CD4-positive, alpha-beta T cell treated with Interferon gamma for 1 hour (primary cell): Measurements from ENCODE around the gene GPATCH1.
A peak's percentile ranks its signal among the peaks of the same experiment; 100 is the strongest.
"Not testable (repeated sequence)": the region's sequence is repeated elsewhere in the genome, so short reads cannot be mapped to it uniquely, and the experiment has no call there.

Experiments
- DNase-seq: peaks from one replicate; pipeline ENCODE4 v3.0.0-alpha.2; 2020

Gene GPATCH1

DNA sequence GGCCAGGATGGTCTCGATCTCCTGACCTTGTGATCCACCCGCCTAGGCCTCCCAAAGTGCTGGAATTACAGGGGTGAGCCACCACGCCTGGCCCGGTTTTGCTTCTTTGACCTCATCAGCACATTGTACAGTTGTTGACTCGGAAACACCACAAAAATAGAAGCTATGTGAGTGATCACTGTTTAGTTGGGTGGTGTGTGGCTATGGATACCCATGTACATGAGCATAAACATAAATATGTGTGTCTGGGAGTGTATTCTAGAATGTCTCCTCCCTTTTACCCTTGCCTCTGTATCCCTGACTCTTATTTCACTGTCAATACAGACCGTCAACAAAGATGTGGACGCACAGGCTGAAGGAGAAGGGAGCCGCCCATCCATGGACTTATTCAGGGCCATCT is 36.5 kb downstream of the GPATCH1 start:
- no peak for DNase-seq

DNA sequence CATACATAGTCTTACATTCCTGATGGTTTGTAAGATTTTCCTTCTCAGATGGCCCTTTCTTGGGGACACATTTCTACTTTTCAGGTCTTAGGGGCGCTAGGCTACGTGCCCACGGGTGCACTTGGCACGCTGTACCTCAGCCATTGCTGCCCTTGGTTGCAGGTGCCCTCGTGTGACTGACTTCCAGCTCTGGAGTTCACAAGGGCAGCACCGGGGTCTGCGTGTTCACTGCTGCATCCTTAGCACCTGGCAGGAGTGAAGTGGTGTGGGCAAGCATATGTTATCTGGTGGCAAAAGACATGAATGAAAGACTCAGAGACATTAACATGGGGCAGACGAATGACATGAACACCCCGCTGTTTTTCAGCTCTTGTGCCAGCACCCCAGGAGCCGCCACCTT is 37.7 kb downstream of the GPATCH1 start:
- DNase-seq = no peak

DNA sequence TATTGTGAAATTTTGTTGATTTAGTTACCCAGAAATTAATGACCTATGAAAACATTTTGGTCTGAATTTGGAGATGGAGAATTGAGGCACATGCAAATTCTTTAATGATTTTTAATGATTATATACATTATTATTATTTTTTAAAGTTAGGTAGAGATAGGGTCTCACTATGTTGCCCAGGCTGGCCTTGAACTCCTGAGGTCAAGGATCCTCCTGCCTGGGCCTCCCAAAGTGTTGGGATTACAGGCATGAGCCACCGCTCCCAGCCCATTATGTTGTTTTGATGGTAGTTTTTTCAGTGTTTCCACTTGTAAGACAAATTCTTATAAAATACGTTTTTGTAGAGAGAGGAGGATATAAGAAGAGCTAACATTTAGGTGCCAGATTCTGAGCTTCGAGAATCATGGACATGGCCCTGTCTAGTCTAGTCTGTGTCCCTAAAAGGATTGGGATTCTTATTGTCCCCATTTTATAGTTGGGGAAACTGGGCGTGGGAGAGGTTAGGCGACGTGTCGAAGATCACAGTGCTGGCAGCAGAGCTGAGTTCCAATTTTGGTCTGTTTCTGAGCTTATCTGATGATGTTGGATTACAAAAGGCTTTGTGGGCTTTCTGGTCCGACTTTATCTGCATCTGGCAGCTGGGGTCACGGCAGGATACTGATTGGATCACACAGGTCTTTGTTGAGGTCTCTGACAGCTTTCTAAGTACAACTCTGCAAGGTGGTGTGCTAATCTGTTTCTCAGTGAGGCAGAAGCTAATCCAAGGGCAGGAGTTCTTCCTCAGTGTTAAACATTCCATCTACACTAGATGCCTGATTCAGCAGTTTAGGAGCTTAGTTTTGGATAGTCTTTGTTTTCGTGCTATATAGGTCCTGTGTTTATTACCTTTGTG is 43.5 kb downstream of the GPATCH1 start:
- DNase-seq = no peak

DNA sequence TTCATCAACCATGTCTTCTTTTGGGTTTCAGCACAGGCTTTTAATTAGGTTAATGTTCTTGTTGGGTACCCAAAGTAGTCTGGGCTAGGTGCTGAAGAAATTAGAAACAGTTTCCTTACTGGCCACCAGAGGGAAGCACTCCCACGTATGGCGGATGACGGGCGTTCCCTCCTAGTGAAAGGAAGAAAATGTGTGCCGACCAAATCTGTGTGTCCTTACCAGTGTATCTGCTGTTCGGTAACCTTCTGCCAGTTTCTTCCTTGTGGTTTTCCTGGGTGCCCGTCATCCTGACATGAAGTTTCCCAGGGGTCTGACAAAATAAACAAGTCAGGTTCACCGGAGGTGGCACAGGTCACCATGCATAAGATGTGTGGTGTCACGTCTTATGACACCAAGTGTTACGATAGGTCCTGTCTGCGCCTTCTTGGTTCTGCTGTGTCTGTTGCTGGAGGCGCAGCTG is 45.0 kb downstream of the GPATCH1 start:
- peak; percentile 46 for DNase-seq

DNA sequence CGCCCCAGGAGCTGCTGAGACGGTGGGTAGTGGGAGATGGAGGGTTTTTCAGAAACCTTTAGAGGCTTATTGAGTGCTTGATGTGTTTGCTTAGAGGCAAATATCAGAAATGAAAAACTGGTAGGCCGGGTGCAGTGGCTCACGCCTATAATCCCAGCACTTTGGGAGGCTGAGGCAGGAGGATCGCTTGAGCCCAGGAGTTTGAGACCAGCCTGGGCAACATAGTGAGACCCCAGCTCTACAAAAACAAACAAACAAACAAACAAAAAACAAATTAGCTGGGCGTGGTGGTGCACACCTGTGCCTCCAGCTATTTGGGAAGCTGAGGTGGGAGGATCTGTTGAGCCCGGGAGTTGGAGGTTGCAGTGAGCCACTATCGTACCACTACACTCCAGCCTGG is 45.7 kb downstream of the GPATCH1 start:
- not testable (repeated sequence) for DNase-seq

DNA sequence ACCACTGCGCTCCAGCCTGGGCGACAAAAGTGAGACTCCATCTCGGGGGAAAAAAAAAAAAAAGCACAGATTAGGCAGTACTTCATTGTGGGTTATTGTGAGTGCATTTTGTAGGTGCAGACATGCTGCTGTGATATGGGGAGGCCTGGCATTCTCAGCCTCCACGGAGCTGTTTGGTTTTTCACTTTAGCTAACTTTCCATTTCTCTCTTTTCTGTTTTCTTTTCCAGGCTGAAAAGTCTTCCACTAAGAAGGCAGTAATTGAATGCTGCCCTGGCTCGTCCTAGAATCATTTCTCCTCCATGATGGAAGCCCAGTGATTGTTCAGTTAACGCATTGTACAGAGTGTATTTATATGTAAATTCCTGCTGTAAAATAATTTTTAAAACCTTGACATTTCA is 48.9 kb downstream of the GPATCH1 start:
- no peak for DNase-seq

DNA sequence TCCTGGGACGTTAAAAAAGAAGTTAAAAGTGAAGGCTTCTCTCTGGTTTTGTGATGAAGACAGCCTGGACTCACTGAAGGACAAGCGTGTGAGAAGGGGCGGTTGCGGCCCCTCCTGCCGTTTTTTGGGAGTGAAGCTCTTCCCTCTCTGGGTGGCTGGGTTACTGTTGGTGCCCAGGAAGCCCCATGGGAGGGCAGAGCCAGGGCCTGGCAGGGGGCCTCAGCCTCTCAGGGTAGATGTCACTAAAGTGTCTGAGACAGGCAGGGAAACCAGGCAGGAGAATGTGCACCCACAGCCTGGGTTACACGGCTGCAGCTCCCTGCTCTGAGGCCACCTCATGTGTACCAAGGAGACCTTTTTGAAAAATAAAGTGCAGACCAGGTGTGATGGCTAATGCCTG is 49.5 kb downstream of the GPATCH1 start:
- DNase-seq = no peak

DNA sequence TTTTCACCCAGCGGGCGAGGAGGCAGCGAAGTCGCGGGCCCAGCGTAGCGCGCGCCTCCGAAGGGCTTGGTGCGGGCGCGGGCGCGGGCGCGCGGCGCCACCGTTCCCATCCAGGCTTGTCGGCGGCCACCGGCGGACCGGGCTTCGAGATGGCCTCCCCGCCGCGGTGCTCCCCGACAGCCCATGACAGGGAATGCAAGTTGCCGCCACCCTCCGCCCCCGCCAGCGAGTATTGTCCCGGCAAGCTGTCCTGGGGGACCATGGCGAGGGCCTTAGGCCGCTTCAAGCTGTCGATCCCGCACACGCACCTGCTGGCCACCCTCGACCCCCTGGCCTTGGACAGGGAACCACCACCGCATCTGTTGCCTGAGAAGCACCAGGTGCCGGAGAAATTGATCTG is 51.0 kb downstream of the GPATCH1 start, which contains the start of gene WDR88:
TSS of gene WDR88 (plus strand) at position 94 of the 400 bp plus-strand sequence. CDS start at position 150, 56 bp downstream.
- no peak for DNase-seq

DNA sequence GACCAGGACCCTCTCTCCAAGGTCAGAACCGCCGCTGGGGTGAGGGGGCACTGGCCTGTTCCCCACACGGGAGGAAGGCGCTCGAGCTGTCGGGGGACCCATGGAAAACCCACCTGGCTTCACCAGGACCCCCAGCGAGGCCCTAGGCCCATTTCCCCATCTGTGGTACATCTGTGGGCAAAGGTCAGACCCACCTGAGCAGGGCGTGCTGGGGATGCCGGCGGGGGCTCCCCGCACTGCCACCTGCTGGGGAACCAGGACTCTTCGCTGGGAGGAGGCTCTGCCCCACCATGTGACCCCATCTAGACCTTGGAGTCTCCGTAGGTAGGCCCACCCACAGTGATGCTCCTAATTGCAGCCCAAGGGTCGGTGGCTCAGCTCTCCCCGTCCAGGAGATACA is 51.4 kb downstream of the GPATCH1 start:
- no peak for DNase-seq

DNA sequence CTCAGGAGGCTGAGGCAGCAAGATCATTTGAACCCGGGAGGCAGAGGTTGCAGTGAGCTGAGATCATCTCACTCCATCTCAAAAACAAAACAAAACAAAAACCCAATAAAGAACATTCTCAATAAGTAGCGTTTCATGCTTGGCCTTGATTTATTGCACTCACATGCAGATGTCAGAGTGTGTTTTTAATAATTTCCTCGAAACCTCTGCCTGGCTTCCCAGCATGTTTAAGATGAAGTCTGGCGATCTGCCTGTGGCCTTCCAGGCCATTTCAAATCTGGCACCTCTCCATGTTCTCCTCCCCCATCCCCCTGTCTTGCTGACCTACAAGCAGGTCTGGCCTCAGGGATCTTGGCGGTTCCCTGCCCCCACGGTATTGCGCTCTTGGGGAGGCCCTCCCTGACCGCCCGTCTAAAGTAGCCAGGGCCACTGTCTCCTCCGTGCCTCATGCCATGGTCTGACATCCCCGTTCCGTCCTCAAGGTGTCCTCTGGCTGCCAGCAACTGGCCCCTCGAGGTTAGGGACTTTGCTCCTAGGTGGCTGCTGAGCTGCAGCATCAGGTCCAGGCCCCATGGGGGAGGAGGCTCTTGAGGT is 52.6 kb downstream of the GPATCH1 start:
- DNase-seq = no peak

DNA sequence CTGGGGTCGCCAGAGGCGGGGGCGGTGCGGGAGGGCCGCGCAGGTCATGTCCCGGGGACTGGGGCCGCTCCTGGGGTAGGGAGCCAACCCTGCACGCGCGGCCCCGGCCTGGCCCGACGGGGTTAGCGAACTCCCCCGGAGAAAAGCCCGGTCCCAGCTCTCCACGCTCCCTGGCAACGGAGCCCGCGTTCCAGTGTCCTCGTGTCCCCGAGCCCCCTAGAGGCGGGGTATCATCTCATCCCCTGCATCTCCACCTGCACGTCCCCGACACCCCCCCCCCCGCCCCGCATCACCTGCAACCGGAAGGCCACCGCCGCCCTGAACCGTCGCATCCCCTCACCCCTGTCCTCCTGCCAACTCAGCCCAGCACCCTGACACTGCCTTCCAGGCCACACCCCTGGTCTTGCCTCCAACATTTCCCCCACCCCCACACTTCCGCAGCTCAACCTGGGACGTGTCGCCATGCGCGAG is 53.6 kb downstream of the GPATCH1 start:
- peak; percentile 56 for DNase-seq

DNA sequence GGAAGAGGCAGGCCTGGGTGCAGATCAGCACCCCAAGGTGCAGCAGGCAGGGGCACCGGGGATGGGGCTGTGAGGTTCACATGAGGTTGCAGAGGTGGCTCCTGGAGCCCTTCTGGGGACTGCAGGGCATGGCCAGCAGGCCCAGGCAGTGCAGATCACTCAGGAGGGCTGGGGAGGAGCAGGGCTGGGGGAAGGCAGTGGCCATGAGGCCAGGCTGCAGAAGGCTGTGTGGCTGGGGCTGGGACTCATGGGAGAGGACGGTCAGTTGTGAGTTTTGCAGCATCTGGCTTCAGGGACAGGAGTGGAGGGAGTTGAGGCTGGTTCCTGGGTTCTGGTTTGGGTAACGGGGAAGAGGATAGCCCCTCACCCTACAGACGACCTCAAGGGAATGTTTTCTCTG is 58.2 kb downstream of the GPATCH1 start:
- no peak for DNase-seq

DNA sequence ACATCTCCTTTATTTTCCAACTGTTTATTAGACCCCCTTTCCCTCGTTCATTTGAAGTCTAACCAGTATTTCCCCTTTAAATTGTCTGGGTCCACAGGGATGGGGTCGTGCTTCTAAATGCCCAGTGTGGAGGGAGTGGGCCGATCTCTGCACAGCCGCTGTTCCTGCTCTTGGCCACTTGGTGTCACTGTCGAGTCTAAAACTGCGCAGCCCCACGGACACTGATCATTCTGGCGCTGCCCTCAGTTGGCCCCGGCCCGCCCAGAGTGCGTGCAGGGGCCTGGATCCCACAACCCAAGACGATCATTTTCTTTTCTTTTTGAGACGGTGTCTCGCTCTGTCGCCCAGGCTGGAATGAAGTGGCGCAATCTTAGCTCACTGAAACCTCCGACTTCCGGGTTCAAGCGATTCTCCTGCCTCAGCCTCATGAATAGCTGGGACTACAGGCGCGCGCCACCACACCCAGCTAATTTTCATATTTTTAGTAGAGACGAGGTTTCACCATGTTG is 63.0 kb downstream of the GPATCH1 start:
- peak; percentile 61 for DNase-seq

DNA sequence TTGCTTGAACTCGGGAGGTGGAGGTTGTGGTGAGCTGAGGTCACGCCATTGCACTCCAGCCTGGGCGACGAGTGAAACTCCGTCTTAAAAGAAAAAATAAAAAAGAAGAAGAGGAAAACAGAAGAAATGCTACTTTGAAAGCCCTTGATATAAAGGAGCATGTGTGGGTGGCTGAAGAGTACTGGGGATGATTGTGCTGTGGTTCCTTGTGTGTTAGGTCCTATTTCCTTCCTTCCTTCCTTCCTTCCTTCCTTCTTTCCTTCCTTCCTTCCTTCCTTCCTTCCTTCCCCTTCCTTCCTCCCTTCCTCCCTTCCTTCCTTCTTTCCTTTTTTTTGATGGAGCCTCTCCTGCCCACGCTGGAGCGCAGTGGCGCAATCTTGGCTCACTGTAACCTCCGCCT is 65.2 kb downstream of the GPATCH1 start:
- no peak for DNase-seq

DNA sequence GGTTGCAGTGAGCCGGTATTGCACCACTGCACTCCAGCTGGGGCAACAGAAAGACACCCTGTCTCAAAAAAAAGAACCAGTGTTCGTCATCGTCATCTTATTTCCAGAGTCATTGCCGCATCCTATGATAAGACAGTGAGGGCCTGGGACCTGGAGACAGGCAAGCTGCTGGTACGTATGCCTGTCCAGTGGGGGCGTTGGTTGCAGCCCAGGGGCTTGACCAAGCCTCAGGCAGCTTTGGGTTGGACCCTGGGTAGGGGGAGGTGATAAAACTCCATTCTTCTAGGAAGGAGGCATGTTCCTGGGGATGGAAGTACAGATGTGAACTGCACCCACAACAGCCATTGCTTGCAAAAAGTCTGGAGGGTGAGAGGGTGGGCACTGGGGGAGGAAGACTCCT is 66.6 kb downstream of the GPATCH1 start:
- no peak for DNase-seq

DNA sequence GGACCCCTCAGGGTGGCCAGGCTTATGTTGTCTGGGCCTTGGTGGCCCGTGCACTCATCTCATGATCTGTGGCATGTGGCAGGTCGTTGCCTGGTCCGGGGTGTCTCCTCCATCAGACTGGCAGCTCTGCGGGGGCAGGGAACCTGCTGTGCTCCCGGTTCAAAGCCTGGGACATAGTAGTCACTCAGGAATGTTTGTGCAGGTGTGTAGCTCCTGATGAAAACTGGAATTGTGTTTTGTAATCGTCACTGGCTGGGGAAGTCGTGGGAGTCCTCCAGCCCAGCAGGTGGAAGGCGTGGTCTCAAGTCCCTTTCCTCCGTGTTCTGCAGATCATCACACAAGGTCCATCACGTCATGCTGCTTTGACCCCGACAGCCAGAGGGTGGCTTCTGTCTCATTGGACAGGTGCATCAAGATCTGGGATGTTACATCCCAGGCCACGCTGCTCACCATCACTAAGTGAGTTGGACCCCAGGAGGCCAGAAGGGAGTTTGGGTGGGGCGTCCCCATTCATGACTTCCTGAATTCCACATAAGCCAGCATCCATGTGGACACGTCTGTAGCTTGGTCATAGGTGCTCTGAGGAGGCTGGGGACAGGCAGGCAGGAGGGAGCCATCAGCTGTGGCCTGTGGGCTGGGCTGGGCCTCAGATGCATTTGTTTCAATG is 70.0 kb downstream of the GPATCH1 start:
- no peak for DNase-seq

DNA sequence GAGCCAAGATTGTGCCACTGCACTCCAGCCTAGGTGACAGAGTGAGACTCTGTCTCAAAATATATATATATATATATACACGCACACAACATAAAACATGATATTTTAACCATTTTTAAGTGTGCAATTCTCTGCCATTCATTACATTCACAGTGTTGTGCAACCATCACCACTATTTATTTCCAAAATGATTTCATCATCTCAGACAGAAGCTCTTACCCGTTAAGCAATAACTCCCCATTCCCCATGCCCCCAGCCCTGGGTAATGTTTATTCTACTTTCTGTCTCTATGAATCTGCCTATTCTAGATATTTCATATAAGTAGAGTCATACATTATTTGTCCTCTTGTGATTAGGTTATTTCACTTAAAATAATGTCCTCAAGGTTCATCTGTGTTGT is 71.2 kb downstream of the GPATCH1 start:
- DNase-seq = no peak

DNA sequence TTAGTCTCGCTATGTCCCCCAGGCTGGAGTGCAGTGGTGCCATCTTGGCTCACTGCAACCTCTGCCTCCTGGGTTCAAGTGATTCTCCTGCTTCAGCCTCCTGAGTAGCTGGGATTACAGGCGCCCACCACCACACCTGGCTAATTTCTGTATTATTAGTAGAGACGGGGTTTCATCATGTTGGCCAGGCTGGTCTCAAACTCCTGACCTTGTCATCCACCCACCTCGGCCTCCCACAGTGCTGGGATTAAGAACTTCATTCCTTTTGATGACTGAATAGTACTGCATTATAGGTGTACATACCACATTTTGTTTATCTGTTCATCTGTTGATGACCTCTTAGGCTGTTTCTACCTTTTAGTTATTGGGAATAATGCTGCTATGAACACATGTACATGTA is 71.6 kb downstream of the GPATCH1 start:
- not testable (repeated sequence) for DNase-seq

DNA sequence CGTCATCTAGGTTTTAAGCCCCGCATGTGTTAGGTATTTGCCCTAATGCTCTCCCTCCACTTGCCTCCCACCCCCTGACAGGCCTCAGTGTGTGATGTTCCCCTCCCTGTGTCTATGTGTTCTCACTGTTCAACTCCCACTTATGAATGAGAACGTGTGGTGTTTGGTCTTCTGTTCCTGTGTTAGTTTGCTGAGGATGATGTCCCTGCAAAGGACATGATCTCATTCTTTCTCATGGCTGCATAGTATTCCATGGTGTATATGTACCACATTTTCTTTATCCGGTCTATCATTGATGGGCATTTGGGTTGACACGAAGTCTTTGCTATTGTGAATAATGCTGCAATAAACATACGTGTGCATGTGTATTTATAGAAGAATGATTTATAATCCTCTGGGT is 73.3 kb downstream of the GPATCH1 start:
- DNase-seq = not testable (repeated sequence)

DNA sequence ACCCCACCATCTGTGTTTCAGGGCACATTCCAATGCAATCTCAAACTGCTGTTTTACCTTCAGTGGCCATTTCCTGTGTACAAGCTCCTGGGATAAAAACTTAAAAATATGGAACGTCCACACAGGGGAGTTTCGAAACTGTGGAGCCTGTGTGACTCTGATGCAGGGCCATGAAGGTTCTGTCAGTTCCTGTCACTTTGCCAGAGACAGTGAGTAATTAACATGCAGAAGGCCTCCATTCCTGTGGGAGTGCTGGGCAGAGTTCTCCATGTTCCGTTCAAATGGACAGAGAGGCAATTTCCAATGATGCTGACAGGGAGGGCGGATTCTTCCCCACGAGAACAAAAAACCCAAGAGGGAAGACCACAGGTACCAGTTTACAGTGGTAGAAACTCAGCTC is 75.4 kb downstream of the GPATCH1 start:
- no peak for DNase-seq

DNA sequence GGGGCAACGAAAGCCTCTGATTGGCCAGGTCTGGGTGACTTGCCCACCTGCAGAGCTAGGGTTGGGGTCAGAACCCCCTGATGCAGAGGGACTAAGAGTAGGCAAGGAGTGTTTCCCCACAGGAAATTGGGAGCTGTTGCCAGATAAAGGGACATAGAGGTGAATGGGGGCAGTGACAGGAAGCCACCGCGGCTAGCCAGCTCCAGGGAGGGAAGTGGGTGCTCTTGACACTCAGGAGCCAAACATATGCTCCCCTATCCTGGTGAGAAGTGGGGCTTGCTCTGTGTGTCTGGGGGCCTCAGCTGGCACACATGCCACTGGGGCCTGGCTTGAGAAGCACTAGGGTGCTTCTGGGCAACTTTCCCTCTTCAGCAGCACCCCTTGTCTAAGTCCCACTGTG is 76.9 kb downstream of the GPATCH1 start:
- no peak for DNase-seq

DNA sequence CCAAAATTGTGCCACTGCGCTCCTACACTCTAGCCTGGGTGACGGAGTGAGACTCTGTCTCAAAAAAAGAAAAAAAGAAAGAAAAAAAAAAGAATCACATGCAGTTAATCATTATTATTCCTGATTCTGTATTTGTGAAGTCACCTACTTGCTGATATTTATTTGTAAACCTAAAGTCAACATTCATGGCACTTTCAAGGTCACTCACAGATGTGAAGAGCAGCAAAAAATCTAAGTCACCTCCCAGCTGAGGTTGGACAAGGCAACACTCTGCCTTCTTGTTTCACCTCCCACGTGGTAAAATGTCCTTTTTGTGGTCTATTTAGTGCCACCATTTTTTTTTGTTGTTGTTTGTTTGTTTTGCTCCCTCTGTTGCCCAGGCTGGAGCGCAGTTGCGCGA is 77.4 kb downstream of the GPATCH1 start:
- DNase-seq = no peak

DNA sequence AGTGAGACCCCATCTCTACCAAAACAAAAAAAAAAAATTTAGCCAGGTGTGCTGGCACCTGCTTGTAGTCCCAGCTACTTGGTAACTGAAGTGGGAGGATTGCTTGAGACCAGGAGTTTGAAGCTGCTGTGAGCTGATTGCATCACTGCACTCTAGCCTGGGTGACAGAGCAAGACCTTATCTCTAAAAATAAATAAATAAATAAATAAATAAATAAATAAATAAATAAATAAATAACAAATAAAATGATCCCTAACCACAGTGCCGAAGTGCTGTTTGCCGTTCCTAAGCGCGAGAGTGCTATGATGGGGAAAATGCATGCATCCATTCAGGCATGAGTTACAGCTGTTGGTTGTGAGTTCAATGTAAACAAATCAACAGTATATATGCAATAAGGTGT is 78.2 kb downstream of the GPATCH1 start:
- no peak for DNase-seq

DNA sequence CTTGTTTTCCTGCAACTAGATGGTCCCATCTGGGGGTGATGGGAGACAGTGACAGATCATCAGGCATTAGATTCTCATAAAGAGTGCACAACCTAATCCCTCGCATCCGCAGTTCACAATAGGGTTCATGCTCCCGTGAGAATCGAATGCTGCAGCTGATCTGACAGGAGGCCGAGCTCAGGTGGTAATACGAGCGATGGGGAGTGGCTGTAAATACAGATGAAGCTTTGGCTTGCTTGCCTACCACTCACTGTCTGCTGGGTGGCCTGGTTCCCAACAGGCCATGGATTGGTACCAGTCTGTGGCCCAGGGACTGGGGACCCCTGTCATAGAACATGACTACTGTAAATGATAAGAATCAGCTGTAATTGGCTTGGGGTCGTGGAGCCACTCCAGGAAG is 78.9 kb downstream of the GPATCH1 start:
- no peak for DNase-seq
